Activated CD8-positive, alpha-beta memory T cell treated with anti-CD3 and anti-CD28 coated beads for 1 hour (primary cell): Measurements from ENCODE around the gene MSI1.

Experiments
- DNase-seq, 2 donors: peaks; one replicate each; pipeline ENCODE4 v3.0.0-alpha.2; 2020; ENCODE audit warnings: low read depth in 1 of 2; ENCODE audit errors: extremely low read depth in 1 of 2

Gene MSI1

GRCh38 chr12:120377611-120378010, 8.6 kb upstream of the MSI1 start:
- no peak for DNase-seq

GRCh38 chr12:120376934-120377572, 8.1 kb upstream of the MSI1 start:
- no peak for DNase-seq

- DNase-seq = no peak
These were observed 7.5 kb upstream of the MSI1 start for GRCh38 chr12:120376416-120376815.

- DNase-seq = no peak
These were observed 7.0 kb upstream of the MSI1 start for GRCh38 chr12:120376009-120376408.

- no peak for DNase-seq
These were observed 4.7 kb upstream of the MSI1 start for GRCh38 chr12:120373683-120374082.

GRCh38 chr12:120370343-120371243, 1.6 kb upstream of the MSI1 start:
- DNase-seq = no peak

- no peak for DNase-seq
These were observed 809 bp upstream of the MSI1 start for GRCh38 chr12:120369603-120370342.

- DNase-seq = no peak
These were observed 808 bp downstream of the MSI1 start for GRCh38 chr12:120367924-120368788.

- DNase-seq = no peak
These were observed 1.6 kb downstream of the MSI1 start for GRCh38 chr12:120367233-120367923.

GRCh38 chr12:120366845-120367232, 2.1 kb downstream of the MSI1 start:
- no peak for DNase-seq

- DNase-seq = no peak
These were observed 2.6 kb downstream of the MSI1 start for GRCh38 chr12:120366341-120366705.

- DNase-seq = no peak
These were observed 3.2 kb downstream of the MSI1 start for GRCh38 chr12:120365675-120366340.

GRCh38 chr12:120364487-120364886, 4.5 kb downstream of the MSI1 start:
- no peak for DNase-seq

- DNase-seq = no peak
These were observed 5.6 kb downstream of the MSI1 start for GRCh38 chr12:120363274-120363855.

- DNase-seq = no peak
These were observed 6.3 kb downstream of the MSI1 start for GRCh38 chr12:120362516-120363273.

GRCh38 chr12:120361506-120362208, 7.3 kb downstream of the MSI1 start:
- DNase-seq = no peak

- no peak for DNase-seq
These were observed 9.8 kb downstream of the MSI1 start for GRCh38 chr12:120359128-120359527.
